WTC11 (cell line): ENCODE data around the gene PLCD1. TPM values are rescaled to one million over a fixed set of nuclear protein-coding genes. Genes with fewer than 3 reads are reported as not detected.

Experiments used
- ATAC-seq: fragments of 200-7000 bp; cut with Tn5 transposase; 2 replicates; pipeline ENCODE4 v1.10.0; 2021; ENCODE audit warnings: mild to moderate bottlenecking, moderate library complexity
- CTCF ChIA-PET: fragments of 300-600 bp; sonication (Branson Sonifier 250); formaldehyde crosslinking; loops from one replicate; lab custom pipeline; 2021; ENCODE audit warnings: antibody characterized with exemption; lab: Charles Lee
- POLR2A ChIA-PET: fragments of 350-600 bp; sonication (Branson Sonifier 250); formaldehyde crosslinking; loops from one replicate; lab custom pipeline; 2021; ENCODE audit warnings: antibody characterized with exemption; lab: Charles Lee
- DNase-seq: peaks from one replicate; pipeline ENCODE4 v3.0.0; 2021; ENCODE audit warnings: low spot score
- H3K27ac Mint-ChIP-seq: 2 replicates; pipeline ENCODE4 v1.8.0; 2021; ENCODE audit warnings: mixed read lengths
- H3K27me3 Mint-ChIP-seq: 2 replicates; pipeline ENCODE4 v1.8.0; 2021; ENCODE audit warnings: low read depth, mild to moderate bottlenecking, moderate library complexity, mixed read lengths
- H3K36me3 Mint-ChIP-seq: 2 replicates; pipeline ENCODE4 v1.8.0; 2021; ENCODE audit warnings: mixed read lengths
- H3K4me1 Mint-ChIP-seq: 2 replicates; pipeline ENCODE4 v1.8.0; 2022; ENCODE audit warnings: mixed read lengths
- H3K4me3 Mint-ChIP-seq: 2 replicates; pipeline ENCODE4 v1.8.0; 2021; ENCODE audit warnings: mild to moderate bottlenecking, moderate library complexity, mixed read lengths
- H3K9me3 Mint-ChIP-seq: 2 replicates; pipeline ENCODE4 v1.8.0; 2021; ENCODE audit warnings: mixed read lengths
- CREM ChIP-seq: sonication (generic); formaldehyde crosslinking; IDR thresholded peaks from 2 replicates; pipeline ENCODE4 v1.8.1; 2022; ENCODE audit warnings: mild to moderate bottlenecking, missing genetic modification reagents, moderate library complexity
- ESRRA ChIP-seq: sonication (generic); formaldehyde crosslinking; IDR thresholded peaks from 2 replicates; pipeline ENCODE4 v1.8.1; 2022; ENCODE audit warnings: mild to moderate bottlenecking, missing genetic modification reagents, borderline replicate concordance
- ETV6 ChIP-seq: sonication (generic); formaldehyde crosslinking; IDR thresholded peaks from 2 replicates; pipeline ENCODE4 v1.8.1; 2022; ENCODE audit warnings: mild to moderate bottlenecking, missing genetic modification reagents
- GRHL2 ChIP-seq: fragments of 250-450 bp; sonication (Bioruptor Pico); IDR thresholded peaks from 2 replicates; pipeline ENCODE4 v1.8.0; 2022; ENCODE audit warnings: mild to moderate bottlenecking, moderate library complexity; ENCODE audit not compliant: insufficient replicate concordance, severe bottlenecking
- IRF2 ChIP-seq: sonication (generic); formaldehyde crosslinking; IDR thresholded peaks from 2 replicates; pipeline ENCODE4 v1.8.0; 2022; ENCODE audit warnings: low read depth, missing genetic modification reagents, borderline replicate concordance
- JAZF1 ChIP-seq: fragments of 250-450 bp; sonication (Bioruptor Pico); IDR thresholded peaks from 2 replicates; pipeline ENCODE4 v1.9.0; 2021; ENCODE audit warnings: moderate library complexity, mild to moderate bottlenecking, inconsistent platforms
- PRDM15 ChIP-seq: sonication (generic); formaldehyde crosslinking; IDR thresholded peaks from 2 replicates; pipeline ENCODE4 v1.8.0; 2022; ENCODE audit warnings: missing genetic modification reagents
- SP1 ChIP-seq: sonication (generic); formaldehyde crosslinking; conservative IDR thresholded peaks from 2 replicates; pipeline ENCODE4 v1.8.1; 2022; ENCODE audit warnings: missing genetic modification reagents
- USF1 ChIP-seq: sonication (generic); formaldehyde crosslinking; IDR thresholded peaks from 2 replicates; pipeline ENCODE4 v1.8.0; 2022; ENCODE audit warnings: mild to moderate bottlenecking, missing genetic modification reagents
- ZBTB43 ChIP-seq: sonication (generic); formaldehyde crosslinking; IDR thresholded peaks from 2 replicates; pipeline ENCODE4 v1.8.1; 2023; ENCODE audit warnings: mild to moderate bottlenecking, missing genetic modification reagents
- total RNA-seq: library from RNA; stranded (reverse); gene quantifications from 3 replicates; pipeline ENCODE4 v1.2.3, GENCODE V29; 2021
- TF ChIP-seq, protein P1 (sequence below): fragments of 250-450 bp; sonication (Bioruptor Pico); IDR thresholded peaks from 2 replicates; pipeline ENCODE4 v1.9.0; 2021; ENCODE audit warnings: moderate library complexity, mild to moderate bottlenecking, inconsistent platforms, borderline replicate concordance

PLCD1 gene
- total RNA-seq, 1 experiment from 2014 or later, result 29.9 TPM

DNA sequence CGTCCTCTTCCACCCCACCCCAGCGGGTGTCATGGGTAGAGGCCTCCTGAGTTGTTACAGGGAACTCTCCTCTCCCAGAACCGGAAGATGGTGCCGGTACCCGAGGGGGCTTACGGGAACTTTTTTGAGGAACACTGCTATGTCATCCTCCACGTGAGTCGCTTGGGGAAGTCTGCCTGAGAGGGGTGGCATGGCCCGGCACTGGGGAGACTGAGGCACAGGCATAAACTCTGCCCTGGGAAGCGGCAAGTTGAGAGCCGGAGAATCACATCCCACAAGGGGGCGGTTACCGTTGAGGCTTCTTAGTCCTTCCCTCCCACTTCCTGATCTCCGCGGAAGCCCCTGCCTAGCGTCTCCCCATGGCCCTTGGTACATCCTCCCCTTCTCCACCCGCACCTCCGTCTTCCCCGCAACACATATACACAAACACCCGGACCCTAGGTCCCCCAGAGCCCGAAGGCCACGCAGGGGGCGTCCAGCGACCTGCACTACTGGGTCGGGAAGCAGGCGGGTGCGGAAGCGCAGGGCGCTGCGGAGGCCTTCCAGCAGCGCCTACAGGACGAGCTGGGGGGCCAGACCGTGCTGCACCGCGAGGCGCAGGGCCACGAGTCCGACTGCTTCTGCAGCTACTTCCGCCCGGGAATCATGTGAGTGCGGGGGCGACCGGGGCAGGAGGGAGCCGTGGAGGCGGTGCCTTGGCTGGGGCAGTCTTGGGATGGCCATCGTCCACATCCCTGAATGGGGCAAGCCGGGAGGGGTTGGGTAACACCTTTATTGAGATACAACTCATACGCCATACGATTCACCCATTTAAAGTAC lies 35.4 kb downstream of the PLCD1 start (continued):
- TF ChIP-seq PRDM15 (CRISPR knock-in tag) (no peak), USF1 (peak; percentile 79; the same call in 1 of the 2 replicates), CREM (CRISPR knock-in tag) (peak; percentile 53; the same call in 1 of the 2 replicates)

DNA sequence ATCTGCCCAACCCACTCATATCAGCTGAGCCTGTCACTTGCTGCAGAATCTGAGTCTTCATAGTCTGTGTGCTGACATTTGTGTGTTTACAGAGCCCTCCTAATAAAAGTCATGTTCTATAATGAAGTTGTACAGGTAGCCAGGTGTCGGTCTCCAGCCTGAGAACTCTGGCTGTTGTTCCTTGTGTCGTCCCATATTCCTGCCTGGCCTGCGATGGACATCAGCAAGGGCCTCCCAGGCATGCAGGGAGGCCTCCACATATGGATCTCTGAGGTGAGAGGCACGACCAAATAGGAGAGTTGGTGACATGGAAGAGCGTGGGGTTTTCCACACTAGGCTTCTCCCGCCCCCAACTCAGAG lies 36.0 kb downstream of the PLCD1 start:
- ChIA-PET CTCF (interaction anchor here (1.5 kb wide), 1 partner anchor 19 kb away, joined by 6 read pairs; no protein-coding TSS in a partner anchor), POLR2A (no interaction called here)
- ATAC-seq, result no peak
- 0 out of 2 replicates have a peak, but pooled peaks have one; percentile 11 for TF ChIP-seq CREM (CRISPR knock-in tag)
- TF ChIP-seq, protein P1, sequence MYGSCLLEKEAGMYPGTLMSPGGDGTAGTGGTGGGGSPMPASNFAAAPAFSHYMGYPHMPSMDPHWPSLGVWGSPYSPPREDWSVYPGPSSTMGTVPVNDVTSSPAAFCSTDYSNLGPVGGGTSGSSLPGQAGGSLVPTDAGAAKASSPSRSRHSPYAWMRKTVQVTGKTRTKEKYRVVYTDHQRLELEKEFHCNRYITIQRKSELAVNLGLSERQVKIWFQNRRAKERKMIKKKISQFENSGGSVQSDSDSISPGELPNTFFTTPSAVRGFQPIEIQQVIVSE (CRISPR knock-in tag), result no peak
- Mint-ChIP-seq H3K9me3 (no peaks in the 10 kb centered on the region), H3K27ac (no peak overlapping the region), H3K4me3 (peak overlapping the region; percentile 85), H3K36me3 (peaks cover 2% of the 10 kb centered on the region; the same call in 1 of the 2 replicates), H3K4me1 (peaks cover 29% of the 10 kb centered on the region), H3K27me3 (peaks cover 27% of the 10 kb centered on the region)
- no peak for DNase-seq

DNA sequence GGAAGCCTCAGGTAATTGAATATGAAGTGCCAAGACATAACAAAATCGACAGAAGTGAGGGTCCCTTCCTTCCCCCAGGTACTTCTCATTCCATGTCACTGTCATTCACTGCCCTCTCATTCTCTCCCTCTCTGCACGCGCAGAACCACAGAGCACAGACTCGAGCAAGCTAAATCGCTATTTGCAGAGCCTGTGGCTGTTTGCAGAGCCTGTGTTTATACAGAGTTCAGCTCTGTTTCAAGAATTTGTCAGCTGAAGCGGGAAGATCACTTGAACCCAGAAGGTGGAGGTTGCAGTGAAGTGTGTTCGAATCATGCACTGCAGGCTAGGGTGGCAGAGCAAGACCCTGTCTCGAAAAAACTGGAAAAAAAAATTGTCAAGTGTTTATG lies 36.4 kb downstream of the PLCD1 start:
- TF ChIP-seq JAZF1 (CRISPR knock-in tag) (no peak), IRF2 (no peak)
- H3K27me3 Mint-ChIP-seq, result peaks cover 23% of the 10 kb centered on the region
- DNase-seq (peak; percentile 2), ATAC-seq (no peak)
- no peaks in the 10 kb centered on the region for H3K9me3 Mint-ChIP-seq
- H3K4me1 Mint-ChIP-seq, result peaks cover 26% of the 10 kb centered on the region
- H3K36me3 Mint-ChIP-seq, result peaks cover 2% of the 10 kb centered on the region; the same call in 1 of the 2 replicates
- peak overlapping the region; percentile 85 for H3K4me3 Mint-ChIP-seq
- ChIA-PET CTCF (interaction anchor here (1.5 kb wide), 1 partner anchor 19 kb away, joined by 6 read pairs; no protein-coding TSS in a partner anchor), POLR2A (no interaction called here)
- no peak overlapping the region for H3K27ac Mint-ChIP-seq

DNA sequence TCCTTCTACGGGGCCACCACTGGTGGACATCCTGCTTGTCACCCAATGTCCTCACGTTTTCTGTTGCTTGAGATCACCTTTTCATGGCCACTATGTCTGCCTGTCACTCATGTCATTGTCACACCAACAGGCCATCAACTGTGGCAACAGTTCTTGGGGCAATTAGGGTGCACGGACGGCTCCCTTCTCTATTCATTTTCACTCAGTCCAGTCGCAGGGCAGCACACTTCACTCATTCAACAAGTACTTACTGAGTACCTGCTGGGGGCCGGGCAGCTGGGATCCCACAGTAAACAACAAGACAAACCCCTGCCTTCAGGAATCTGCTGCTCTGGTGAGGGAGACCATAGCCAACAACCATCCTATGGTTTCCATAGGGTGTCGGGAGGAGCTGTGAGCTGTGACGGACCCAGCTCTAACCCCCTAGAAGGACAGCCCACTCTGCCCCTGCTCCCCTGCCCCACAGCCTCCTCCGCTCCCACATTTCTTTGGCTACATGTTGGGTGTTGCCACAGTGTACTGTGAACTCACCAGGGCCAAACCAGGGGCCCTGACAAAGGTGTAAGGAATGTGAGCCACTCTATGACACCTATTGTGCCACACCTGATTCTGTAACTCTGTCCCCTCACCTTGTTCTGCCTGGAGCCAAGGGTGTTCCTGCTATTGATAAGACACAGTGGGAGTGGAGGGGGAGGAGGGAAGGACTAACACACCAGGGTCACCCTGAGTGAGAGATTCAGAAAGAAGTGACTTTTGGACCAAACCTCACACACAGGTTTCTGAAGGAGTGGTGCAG lies 37.0 kb downstream of the PLCD1 start:
- Mint-ChIP-seq H3K9me3 (no peaks in the 10 kb centered on the region), H3K36me3 (peaks cover 2% of the 10 kb centered on the region; the same call in 1 of the 2 replicates), H3K27ac (no peak overlapping the region), H3K4me1 (peaks cover 26% of the 10 kb centered on the region), H3K4me3 (no peak overlapping the region), H3K27me3 (peaks cover 19% of the 10 kb centered on the region)
- DNase-seq, result no peak
- ATAC-seq, result no peak
- TF ChIP-seq ESRRA (no peak), GRHL2 (CRISPR knock-in tag) (no peak), ETV6 (CRISPR knock-in tag) (no peak), ZBTB43 (CRISPR knock-in tag) (no peak), SP1 (CRISPR knock-in tag) (no peak)
- ChIA-PET POLR2A (no interaction called here), CTCF (interaction anchor here (0.6 to 1.5 kb wide), 3 partner anchors 18 to 588 kb away, joined by 3 to 6 read pairs (median 3); no protein-coding TSS in a partner anchor)
